LNCaP clone FGC (cell line): ENCODE results near the gene ZNF784.

Experiments
- DNase-seq: peaks from one replicate; pipeline ENCODE4 v3.0.0-alpha.2; 2011; ENCODE audit warnings: low read depth
- H3K4me3 ChIP-seq: 2 replicates; pipeline ENCODE4 v1.5.1; 2011; ENCODE audit warnings: mild to moderate bottlenecking, low read depth, low read length, control low read depth
- TF ChIP-seq, protein P1 (sequence below): IDR thresholded peaks from 2 replicates; pipeline ENCODE4 v1.5.1; 2012; ENCODE audit warnings: mild to moderate bottlenecking; ENCODE audit not compliant: control insufficient read depth, insufficient read depth; ENCODE audit errors: extremely low read depth

ZNF784 gene

DNA sequence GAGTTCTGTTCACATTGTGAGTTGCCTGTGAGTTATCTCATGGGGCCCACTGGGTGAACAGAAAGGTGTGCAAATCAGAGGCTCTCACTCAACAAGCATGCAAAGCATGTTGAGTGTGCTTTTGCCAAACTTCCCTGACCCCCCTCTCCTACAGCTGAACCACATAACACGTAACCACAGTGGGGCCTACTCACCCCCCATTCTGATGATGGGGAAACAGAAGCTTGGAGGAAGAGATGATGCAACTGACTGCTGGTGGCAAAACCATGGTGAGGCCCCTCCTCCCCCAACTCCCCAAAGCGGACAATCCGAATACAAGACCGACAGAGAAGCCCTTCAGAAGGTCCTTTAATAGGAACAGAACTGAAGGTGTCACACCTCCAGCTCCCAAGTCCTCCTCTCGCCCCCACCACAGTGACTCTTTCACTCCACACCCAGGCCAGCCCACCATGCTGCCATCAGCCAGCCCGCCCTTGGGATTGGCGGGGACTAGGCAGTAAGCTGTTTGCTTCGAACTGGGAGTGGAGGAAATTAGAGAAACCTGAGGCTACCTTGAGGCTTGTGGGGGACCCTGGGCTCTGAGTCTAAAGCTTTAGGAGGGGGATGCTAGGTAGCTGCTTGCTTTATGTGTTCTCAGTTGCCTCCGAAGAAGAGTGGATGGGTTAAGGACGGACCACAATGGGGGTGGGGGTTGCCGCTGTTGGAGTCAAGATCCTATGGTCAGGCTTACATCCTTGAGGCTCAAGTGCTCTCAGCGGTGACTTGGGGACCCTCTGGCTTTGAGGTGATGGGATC lies 3.8 kb downstream of the ZNF784 start:
- no peak overlapping the region for H3K4me3 ChIP-seq
- no peak for DNase-seq
- TF ChIP-seq, protein P1, sequence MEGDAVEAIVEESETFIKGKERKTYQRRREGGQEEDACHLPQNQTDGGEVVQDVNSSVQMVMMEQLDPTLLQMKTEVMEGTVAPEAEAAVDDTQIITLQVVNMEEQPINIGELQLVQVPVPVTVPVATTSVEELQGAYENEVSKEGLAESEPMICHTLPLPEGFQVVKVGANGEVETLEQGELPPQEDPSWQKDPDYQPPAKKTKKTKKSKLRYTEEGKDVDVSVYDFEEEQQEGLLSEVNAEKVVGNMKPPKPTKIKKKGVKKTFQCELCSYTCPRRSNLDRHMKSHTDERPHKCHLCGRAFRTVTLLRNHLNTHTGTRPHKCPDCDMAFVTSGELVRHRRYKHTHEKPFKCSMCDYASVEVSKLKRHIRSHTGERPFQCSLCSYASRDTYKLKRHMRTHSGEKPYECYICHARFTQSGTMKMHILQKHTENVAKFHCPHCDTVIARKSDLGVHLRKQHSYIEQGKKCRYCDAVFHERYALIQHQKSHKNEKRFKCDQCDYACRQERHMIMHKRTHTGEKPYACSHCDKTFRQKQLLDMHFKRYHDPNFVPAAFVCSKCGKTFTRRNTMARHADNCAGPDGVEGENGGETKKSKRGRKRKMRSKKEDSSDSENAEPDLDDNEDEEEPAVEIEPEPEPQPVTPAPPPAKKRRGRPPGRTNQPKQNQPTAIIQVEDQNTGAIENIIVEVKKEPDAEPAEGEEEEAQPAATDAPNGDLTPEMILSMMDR: no peak

DNA sequence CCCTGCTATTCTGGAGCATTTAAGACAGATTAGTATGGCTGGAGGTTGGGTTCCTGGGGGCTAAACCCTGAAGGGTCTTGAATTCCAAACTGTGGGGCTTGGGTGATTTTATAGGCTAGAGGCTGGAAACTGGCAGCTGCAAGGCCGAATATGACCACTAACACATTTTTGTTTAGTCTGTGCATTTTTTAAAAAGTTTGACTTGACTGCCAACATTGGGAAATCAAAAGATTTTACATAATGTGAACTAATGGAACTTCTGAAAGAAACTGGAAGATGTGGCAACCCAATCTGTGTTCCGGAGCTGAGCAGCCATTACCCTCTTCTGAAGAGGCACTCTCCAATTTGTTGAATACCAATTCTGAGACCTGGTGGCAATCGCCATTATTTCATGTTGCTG lies 5.1 kb downstream of the ZNF784 start:
- DNase-seq: no peak
- TF ChIP-seq, protein P1: no peak
- no peak overlapping the region for H3K4me3 ChIP-seq

DNA sequence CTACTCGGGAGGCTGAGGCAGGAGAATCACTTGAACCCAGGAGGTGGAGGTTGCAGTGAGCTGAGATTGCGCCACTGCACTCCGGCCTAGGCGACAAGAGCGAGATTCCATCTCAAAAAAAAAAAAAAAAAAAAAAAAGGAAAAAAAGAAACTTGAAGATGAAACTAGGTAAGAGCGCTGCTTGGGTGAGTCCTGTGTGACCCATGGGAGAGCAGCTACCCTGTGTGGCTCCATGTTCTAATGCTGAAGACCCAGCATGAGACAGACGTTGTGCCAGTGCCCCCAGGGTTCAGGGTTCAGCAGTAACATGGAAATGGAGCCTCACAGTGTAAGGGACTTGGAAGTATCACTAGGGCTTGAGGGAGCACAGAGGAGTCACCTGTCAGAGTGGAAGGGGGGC lies 5.9 kb downstream of the ZNF784 start:
- no peak for DNase-seq
- TF ChIP-seq, protein P1: no peak
- no peak overlapping the region for H3K4me3 ChIP-seq

DNA sequence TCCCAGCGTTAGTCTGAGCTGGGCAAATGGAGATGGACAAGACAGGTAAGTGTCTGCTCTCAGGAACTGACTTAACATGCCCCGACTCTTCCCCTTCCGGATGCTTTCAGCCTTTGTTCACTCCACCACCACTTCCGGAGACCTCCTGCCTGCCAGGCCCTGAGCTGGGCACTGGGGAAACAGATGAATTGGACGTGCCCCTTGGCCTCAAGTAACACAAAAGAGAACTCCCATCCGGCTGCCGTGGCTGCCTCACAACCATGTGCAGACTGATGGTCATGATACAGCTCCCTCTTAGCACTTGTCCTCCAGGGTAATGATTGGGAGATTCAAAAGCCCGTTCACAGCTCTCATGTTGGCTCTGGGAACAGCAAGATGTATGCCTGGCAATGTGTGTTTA lies 6.9 kb downstream of the ZNF784 start:
- DNase-seq: no peak
- H3K4me3 ChIP-seq: no peak overlapping the region
- TF ChIP-seq, protein P1: no peak

DNA sequence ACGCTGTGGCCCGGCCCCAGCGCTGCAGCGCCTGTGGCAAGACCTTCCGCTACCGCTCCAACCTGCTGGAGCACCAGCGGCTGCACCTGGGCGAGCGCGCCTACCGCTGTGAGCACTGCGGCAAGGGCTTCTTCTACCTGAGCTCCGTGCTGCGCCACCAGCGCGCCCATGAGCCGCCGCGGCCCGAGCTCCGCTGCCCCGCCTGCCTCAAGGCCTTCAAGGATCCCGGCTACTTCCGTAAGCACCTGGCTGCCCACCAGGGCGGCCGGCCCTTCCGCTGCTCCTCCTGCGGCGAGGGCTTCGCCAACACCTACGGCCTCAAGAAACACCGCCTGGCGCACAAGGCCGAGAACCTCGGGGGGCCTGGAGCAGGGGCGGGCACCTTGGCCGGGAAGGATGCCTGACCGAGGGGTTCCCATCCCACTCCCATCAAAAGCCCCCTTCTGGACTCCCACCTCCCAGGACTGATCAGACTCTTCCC lies 7.9 kb downstream of the ZNF784 start:
- DNase-seq: no peak
- no peak overlapping the region for H3K4me3 ChIP-seq
- TF ChIP-seq, protein P1: no peak

DNA sequence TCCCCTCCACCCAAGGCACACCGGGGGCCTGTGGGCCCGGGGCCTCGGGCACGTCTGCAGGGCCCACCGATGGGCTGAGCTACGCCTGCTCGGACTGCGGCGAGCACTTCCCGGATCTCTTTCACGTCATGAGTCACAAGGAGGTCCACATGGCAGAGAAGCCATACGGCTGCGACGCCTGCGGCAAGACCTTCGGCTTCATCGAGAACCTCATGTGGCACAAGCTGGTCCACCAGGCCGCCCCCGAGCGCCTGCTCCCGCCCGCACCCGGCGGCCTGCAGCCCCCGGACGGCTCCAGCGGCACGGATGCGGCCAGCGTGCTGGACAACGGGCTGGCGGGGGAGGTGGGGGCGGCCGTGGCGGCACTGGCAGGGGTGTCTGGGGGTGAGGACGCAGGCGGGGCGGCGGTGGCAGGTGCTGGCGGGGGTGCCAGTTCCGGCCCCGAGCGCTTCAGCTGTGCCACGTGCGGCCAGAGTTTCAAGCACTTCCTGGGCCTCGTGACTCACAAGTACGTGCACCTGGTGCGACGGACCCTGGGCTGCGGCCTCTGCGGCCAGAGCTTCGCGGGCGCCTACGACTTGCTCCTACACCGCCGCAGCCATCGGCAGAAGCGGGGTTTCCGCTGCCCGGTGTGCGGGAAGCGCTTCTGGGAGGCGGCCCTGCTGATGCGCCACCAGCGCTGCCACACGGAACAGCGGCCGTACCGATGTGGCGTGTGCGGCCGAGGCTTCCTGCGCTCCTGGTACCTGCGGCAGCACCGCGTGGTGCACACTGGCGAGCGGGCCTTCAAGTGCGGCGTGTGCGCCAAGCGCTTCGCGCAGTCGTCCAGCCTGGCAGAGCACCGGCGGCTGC lies 8.6 kb downstream of the ZNF784 start:
- DNase-seq: no peak
- H3K4me3 ChIP-seq: no peak overlapping the region
- TF ChIP-seq, protein P1: no peak
